ENCODE data around the gene ZNF653. TPM values are rescaled to one million over a fixed set of nuclear protein-coding genes. Genes with fewer than 3 reads are reported as not detected.
A peak's percentile ranks its signal among the peaks of the same experiment; 100 is the strongest.

The ZNF653 gene
- total and polyA plus RNA-seq, 9 of the 15 experiments (the other 6 are each of a cell fraction or from before 2014, with no cell fraction given), result 1.6 to 8.0 (median 4.2) TPM; not detected in 2

DNA sequence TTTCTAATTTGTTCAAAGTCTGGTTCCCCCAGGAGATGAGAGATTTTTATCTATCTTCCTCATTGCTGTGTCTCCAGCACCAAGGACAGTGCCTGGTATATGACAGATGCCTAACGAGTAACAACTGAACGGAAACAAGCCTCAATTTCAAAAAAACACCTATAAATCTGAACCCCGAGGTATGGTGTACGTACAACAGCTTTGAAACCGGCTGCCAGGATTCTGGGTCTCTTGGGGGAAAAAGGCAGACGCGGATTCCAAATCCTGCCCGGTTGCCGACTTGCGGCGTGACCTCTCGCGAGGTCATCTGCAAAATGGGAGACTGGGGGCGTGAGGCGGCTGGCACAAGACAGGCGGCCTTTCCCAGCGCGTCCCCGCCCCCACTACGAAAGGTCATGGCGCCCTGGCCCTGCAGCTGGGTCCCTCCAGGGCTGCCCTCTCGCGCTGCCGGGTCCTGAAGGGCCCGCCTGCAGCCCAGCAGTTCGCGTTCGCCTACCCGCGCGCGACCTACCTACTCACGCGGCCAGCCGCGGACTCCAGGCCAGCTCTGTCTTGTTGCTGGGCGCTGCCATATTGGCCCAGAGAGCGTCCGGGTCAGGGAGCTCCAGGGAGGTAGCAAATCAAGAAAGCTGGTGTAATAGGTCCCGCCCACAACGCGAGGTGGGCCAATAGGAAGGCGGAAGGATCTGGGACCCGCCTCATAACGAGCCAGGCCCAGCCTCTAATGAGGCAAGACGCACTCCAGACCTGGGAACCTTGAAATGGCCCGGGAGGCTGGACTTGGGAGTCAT, 23.1 kb upstream of the ZNF653 start, which contains the start of gene ECSIT (continued):
- TF ChIP-seq, protein P1, sequence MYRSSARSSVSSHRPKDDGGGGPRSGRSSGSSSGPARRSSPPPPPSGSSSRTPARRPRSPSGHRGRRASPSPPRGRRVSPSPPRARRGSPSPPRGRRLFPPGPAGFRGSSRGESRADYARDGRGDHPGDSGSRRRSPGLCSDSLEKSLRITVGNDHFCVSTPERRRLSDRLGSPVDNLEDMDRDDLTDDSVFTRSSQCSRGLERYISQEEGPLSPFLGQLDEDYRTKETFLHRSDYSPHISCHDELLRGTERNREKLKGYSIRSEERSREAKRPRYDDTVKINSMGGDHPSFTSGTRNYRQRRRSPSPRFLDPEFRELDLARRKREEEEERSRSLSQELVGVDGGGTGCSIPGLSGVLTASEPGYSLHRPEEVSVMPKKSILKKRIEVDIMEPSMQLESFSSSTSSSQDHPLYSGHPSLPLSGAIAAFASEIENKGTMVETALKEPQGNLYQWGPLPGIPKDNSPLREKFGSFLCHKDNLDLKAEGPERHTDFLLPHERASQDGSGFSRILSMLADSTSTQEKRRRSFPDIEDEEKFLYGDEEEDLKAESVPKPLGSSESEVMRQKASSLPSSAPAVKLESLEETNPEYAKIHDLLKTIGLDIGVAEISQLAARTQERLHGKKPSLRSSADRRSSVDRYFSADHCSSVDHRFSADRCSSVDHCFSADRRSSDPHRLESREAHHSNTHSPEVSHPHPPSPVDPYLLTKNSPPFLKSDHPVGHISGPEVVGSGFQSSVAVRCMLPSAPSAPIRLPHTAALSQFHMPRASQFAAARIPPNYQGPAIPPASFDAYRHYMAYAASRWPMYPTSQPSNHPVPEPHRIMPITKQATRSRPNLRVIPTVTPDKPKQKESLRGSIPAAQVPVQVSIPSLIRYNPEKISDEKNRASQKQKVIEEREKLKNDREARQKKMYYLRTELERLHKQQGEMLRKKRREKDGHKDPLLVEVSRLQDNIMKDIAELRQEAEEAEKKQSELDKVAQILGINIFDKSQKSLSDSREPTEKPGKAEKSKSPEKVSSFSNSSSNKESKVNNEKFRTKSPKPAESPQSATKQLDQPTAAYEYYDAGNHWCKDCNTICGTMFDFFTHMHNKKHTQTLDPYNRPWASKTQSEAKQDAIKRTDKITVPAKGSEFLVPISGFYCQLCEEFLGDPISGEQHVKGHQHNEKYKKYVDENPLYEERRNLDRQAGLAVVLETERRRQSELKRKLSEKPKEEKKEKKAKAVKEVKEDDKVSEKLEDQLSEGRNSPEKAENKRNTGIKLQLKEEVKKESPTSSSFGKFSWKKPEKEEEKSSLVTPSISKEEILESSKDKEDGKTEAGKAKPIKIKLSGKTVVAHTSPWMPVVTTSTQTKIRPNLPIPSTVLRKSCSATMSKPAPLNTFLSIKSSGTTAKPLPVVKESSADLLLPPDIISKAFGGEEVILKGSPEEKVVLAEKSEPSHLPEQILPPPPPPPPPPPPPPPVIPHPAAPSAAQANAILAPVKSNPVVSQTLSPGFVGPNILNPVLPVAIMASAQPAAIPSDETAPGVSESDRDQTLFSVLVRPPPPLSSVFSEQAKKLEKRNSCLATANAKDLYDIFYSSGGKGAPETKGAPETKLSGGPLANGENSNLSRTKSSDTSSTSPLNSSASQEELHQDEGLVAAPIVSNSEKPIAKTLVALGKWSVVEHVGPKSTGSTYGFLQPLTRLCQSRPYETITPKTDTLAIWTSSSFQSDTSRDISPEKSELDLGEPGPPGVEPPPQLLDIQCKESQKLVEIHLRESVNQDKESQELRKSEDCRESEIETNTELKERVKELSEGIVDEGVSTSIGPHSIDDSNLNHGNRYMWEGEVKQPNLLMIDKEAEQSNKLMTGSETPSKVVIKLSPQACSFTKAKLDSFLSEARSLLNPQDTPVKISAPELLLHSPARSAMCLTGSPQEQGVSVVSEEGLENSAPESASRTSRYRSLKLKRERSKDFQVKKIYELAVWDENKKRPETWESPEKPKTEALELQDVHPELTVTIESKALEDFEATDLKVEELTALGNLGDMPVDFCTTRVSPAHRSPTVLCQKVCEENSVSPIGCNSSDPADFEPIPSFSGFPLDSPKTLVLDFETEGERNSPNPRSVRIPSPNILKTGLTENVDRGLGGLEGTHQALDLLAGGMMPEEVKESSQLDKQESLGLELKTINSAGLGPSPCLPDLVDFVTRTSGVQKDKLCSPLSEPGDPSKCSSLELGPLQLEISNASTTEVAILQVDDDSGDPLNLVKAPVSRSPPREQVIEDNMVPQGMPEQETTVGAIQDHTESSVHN (IDR thresholded peaks at IDR 0.05; ENCODE audit: borderline replicate concordance in 1 of 2, low read depth in 1 of 2), result no peak
- TF ChIP-seq ZFP30 (CRISPR knock-in tag; IDR thresholded peaks at IDR 0.05; ENCODE audit: borderline replicate concordance) (no peak), EP300 (IDR thresholded peaks at IDR 0.05; ENCODE audit: low read length) (0 out of 2 replicates have a peak, but pooled peaks have one; percentile 7), ZNF778 (CRISPR knock-in tag; IDR thresholded peaks at IDR 0.05) (no peak), SRSF9 (IDR thresholded peaks at IDR 0.05; ENCODE audit: borderline replicate concordance, low read depth, low read length) (no peak), NFIC (IDR thresholded peaks at IDR 0.05) (peak; percentile 18; the same call in 1 of the 2 replicates), FOXA1 (IDR thresholded peaks at IDR 0.05; ENCODE audit: borderline replicate concordance) (no peak), RFX1 (IDR thresholded peaks at IDR 0.05) (no peak), NUFIP1 (IDR thresholded peaks at IDR 0.05; ENCODE audit: partially characterized antibody) (no peak)
- TF ChIP-seq, protein P2, sequence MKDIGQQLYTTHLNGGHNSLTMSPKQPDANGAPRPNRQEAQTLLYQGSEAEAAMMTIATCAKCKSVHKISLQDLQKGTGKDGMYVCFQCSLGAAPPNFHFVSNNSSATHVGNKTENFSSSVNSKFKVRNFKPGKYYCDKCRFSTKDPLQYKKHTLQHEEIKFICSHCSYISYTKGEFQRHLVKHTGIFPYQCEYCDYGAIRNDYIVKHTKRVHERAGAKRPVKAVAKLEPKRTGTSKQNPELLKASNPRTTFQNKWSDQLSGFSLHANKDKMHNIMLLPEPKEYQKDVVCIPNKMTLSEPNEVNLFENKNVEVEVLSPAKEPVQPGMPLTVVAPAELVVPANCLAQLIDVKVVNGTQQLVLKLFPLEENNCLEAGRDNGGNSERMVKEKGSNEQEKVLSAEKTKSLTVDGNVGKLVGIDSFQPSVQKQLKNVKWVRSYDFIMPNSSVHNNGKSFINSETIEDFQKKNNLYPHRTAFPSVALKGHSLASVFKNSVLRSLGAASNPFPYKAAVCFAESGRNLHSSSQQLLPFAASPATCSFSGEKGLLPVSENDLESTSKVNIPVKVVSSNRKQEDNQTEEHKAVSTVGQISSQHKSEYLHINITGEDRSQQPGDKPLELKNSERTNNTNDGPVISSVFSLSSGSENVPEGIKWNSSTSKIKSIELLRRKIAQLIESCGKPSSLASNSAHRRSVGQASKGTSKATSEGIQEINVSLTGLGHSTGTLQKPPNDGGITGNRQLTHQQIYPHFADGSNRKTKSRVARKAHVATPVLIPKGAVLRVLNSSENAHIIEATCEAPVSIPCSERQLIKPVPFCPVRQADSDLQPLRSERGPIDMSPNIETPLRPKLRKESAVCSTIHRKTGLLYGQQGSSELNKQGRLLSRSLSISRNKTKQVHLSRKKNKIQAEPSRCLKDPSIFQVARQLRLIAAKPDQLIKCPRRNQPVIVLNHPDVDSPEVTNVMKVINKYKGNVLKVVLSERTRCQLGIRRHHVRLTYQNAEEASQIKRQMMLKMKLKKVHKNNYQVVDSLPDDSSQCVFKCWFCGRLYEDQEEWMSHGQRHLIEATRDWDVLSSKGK (CRISPR knock-in tag; IDR thresholded peaks at IDR 0.05), result no peak
- TF ChIP-seq, protein P3, sequence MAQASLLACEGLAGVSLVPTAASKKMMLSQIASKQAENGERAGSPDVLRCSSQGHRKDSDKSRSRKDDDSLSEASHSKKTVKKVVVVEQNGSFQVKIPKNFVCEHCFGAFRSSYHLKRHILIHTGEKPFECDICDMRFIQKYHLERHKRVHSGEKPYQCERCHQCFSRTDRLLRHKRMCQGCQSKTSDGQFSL (CRISPR knock-in tag; IDR thresholded peaks at IDR 0.05), result no peak
- TF ChIP-seq, protein P3 (tag; IDR thresholded peaks at IDR 0.05), result no peak
- TF ChIP-seq, protein P4, sequence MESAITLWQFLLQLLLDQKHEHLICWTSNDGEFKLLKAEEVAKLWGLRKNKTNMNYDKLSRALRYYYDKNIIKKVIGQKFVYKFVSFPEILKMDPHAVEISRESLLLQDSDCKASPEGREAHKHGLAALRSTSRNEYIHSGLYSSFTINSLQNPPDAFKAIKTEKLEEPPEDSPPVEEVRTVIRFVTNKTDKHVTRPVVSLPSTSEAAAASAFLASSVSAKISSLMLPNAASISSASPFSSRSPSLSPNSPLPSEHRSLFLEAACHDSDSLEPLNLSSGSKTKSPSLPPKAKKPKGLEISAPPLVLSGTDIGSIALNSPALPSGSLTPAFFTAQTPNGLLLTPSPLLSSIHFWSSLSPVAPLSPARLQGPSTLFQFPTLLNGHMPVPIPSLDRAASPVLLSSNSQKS (CRISPR knock-in tag; IDR thresholded peaks at IDR 0.05), result no peak

Data from K562 (cell line).